ENCODE measurements around the gene SLC25A3. TPM values are rescaled to one million over a fixed set of nuclear protein-coding genes. Genes with fewer than 3 reads are reported as not detected.
A peak's percentile ranks its signal among the peaks of the same experiment; 100 is the strongest.
"Not testable (repeated sequence)": the region's sequence is repeated elsewhere in the genome, so short reads cannot be mapped to it uniquely, and the experiment has no call there.

Gene SLC25A3
- total RNA-seq, 1 donor from 2014 or later, result 531 TPM

GRCh38 chr12:98594050-98594835 is 757 bp downstream of the SLC25A3 start:
- peak in 1 of 2 donors; percentile 30 for DNase-seq (ENCODE audit: low read depth in 2 of 2)

- peak in 1 of 2 donors; percentile 53 for DNase-seq (ENCODE audit: low read depth in 2 of 2)
Observed at GRCh38 chr12:98595243-98595988, 1.9 kb downstream of the SLC25A3 start.

- DNase-seq (ENCODE audit: low read depth in 2 of 2), result not testable (repeated sequence)
Observed at GRCh38 chr12:98597313-98597712, 3.8 kb downstream of the SLC25A3 start.

- DNase-seq (ENCODE audit: low read depth in 2 of 2), result no peak
Observed at GRCh38 chr12:98601924-98602323, 8.4 kb downstream of the SLC25A3 start.

GRCh38 chr12:98606359-98606988 is 13.0 kb downstream of the SLC25A3 start:
- peak in 1 of 2 donors; percentile 13 for DNase-seq (ENCODE audit: low read depth in 2 of 2)

- DNase-seq (ENCODE audit: low read depth in 2 of 2), result no peak
Observed at GRCh38 chr12:98610596-98610995, 17.1 kb downstream of the SLC25A3 start.

- no peak for DNase-seq (ENCODE audit: low read depth in 2 of 2)
Observed at GRCh38 chr12:98612696-98613334, 19.3 kb downstream of the SLC25A3 start.

- no peak for DNase-seq (ENCODE audit: low read depth in 2 of 2)
Observed at GRCh38 chr12:98618952-98619351, 25.5 kb downstream of the SLC25A3 start.

GRCh38 chr12:98635657-98636323 is 42.3 kb downstream of the SLC25A3 start:
- peak in 1 of 2 donors; percentile 56 for DNase-seq (ENCODE audit: low read depth in 2 of 2)

- DNase-seq (ENCODE audit: low read depth in 2 of 2), result no peak
Observed at GRCh38 chr12:98637068-98637467, 43.6 kb downstream of the SLC25A3 start.

GRCh38 chr12:98638009-98638408 is 44.5 kb downstream of the SLC25A3 start:
- DNase-seq (ENCODE audit: low read depth in 2 of 2), result no peak

- DNase-seq (ENCODE audit: low read depth in 2 of 2), result peak in 1 of 2 donors; percentile 37
Observed at GRCh38 chr12:98639491-98639890, 46.0 kb downstream of the SLC25A3 start.

GRCh38 chr12:98642801-98643200 is 49.3 kb downstream of the SLC25A3 start:
- not testable (repeated sequence) for DNase-seq (ENCODE audit: low read depth in 2 of 2)

- DNase-seq (ENCODE audit: low read depth in 2 of 2), result peak in 1 of 2 donors; percentile 73
Observed at GRCh38 chr12:98644433-98644711, 50.9 kb downstream of the SLC25A3 start.

- peak; percentile 87 to 97 for DNase-seq (ENCODE audit: low read depth in 2 of 2)
Observed at GRCh38 chr12:98644712-98645571, 51.5 kb downstream of the SLC25A3 start, which contains the start of the genes APAF1 and IKBIP. TSS of gene APAF1 (plus strand) at chr12:98645290. CDS start at chr12:98648360, 3,070 bp downstream. TSS of gene IKBIP (minus strand) at chr12:98644788. CDS start at chr12:98644701, 87 bp downstream.

GRCh38 chr12:98645572-98646067 is 52.1 kb downstream of the SLC25A3 start:
- peak in 1 of 2 donors; percentile 23 for DNase-seq (ENCODE audit: low read depth in 2 of 2)

- DNase-seq (ENCODE audit: low read depth in 2 of 2), result peak in 1 of 2 donors; percentile 47
Observed at GRCh38 chr12:98646294-98647090, 53.0 kb downstream of the SLC25A3 start.

- DNase-seq (ENCODE audit: low read depth in 2 of 2), result no peak
Observed at GRCh38 chr12:98651328-98651727, 57.8 kb downstream of the SLC25A3 start.

All from dermis microvascular lymphatic vessel endothelial cell (primary cell).